HCT116 (cell line): ENCODE results near the gene SETDB1. TPM values are rescaled to one million over a fixed set of nuclear protein-coding genes. Genes with fewer than 3 reads are reported as not detected.

Experiments
- ATAC-seq: fragments of 200-7000 bp; cut with Tn5 transposase; 2 replicates; pipeline ENCODE4 v1.9.1; 2020; ENCODE audit warnings: mild to moderate bottlenecking, moderate library complexity
- BruUV-seq: library from RNA; stranded (reverse); fragments of 400-500 nt; replicated peaks from 2 replicates; lab custom pipeline; 2021; lab: Mats Ljungman, UMichigan
- CTCF ChIA-PET: fragments of 300-600 bp; sonication (Branson Sonifier 250); formaldehyde crosslinking; loops from one replicate; lab custom pipeline; 2021; ENCODE audit warnings: antibody characterized with exemption; lab: Charles Lee
- POLR2A ChIA-PET: fragments of 300-600, 350-600 bp; sonication (Branson Sonifier 250); formaldehyde crosslinking; loops from one replicate; lab custom pipeline; 2021; ENCODE audit warnings: antibody characterized with exemption; lab: Charles Lee
- RAD21 ChIA-PET, 2 experiments: fragments of 300-600 bp; sonication (Branson Sonifier 250); formaldehyde crosslinking; loops; one replicate each; lab custom pipeline; 2023; ENCODE audit warnings: low total read pairs in 2 of 2; ENCODE audit not compliant: uncharacterized antibody in 2 of 2, unreplicated experiment in 2 of 2, low non-redundant PET in 1 of 2; lab: Charles Lee
- DNase-seq: peaks from one replicate; pipeline ENCODE4 v3.0.0-alpha.2; 2010; ENCODE audit warnings: low read depth, low spot score
- H2AFZ ChIP-seq: fragments of 200-600 bp; shearing (Covaris generic), sonication (generic); 2 replicates; pipeline ENCODE4 v1.6.1; 2017; ENCODE audit warnings: low read depth, mixed run types, mixed read lengths, antibody characterized with exemption, low read length; ENCODE audit not compliant: poor library complexity, severe bottlenecking
- H3K27ac ChIP-seq: 2 replicates; pipeline ENCODE4 v1.5.1; 2012; ENCODE audit warnings: low read depth, low read length
- H3K27me3 ChIP-seq: fragments of 200-600 bp; sonication (generic); 2 replicates; pipeline ENCODE4 v1.6.1; 2016; ENCODE audit warnings: mixed run types, low read length, mixed read lengths; ENCODE audit not compliant: insufficient read depth
- H3K36me3 ChIP-seq, 2 experiments: fragments of 200-500 bp in 1 of 2; fragments of 200-600 bp in 1 of 2; sonication (Bioruptor generic) in 1 of 2; sonication (generic) in 1 of 2; 2 replicates each; pipeline versions ENCODE4 v1.5.1 to v1.6.1; 2014 to 2016; ENCODE audit warnings: low read length in 2 of 2, inconsistent platforms in 1 of 2, mixed read lengths in 1 of 2, mixed run types in 1 of 2; ENCODE audit not compliant: insufficient read depth in 2 of 2, control insufficient read depth in 1 of 2
- H3K4me1 ChIP-seq, 2 experiments: fragments of 200-600 bp in 1 of 2; sonication (generic) in 1 of 2; 2 replicates each; pipeline versions ENCODE4 v1.5.1 to v1.6.1; 2012 to 2017; ENCODE audit warnings: low read length in 2 of 2, inconsistent platforms in 1 of 2, mild to moderate bottlenecking in 1 of 2, mixed read lengths in 1 of 2, mixed run types in 1 of 2, moderate library complexity in 1 of 2; ENCODE audit not compliant: insufficient read depth in 2 of 2, control insufficient read depth in 1 of 2
- H3K4me2 ChIP-seq: fragments of 200-600 bp; sonication (generic); 2 replicates; pipeline ENCODE4 v1.6.1; 2017; ENCODE audit warnings: mixed run types, low read length, mixed read lengths
- H3K4me3 ChIP-seq, 2 experiments: fragments of 200-600 bp in 1 of 2; sonication (generic) in 1 of 2; replicated peaks in 1 of 2; 2 replicates each; pipeline ENCODE4 v1.5.1; 2011 to 2016; ENCODE audit warnings: low read length in 2 of 2, control low read depth in 1 of 2, low read depth in 1 of 2, mild to moderate bottlenecking in 1 of 2, mixed read lengths in 1 of 2, mixed run types in 1 of 2
- H3K79me2 ChIP-seq: fragments of 200-600 bp; sonication (generic); 2 replicates; pipeline ENCODE4 v1.6.1; 2017; ENCODE audit warnings: mild to moderate bottlenecking, mixed run types, low read length, moderate library complexity, mixed read lengths; ENCODE audit not compliant: insufficient read depth
- H3K9ac ChIP-seq: fragments of 200-600 bp; sonication (generic); 2 replicates; pipeline ENCODE4 v1.6.1; 2016; ENCODE audit warnings: low read length, mixed read lengths
- H3K9me2 ChIP-seq: fragments of 200-600 bp; sonication (generic), shearing (Covaris generic); 2 replicates; pipeline ENCODE4 v1.6.1; 2017; ENCODE audit warnings: mixed run types, mild to moderate bottlenecking, moderate library complexity; ENCODE audit not compliant: insufficient read depth
- H3K9me3 ChIP-seq, 2 experiments: fragments of 200-500 bp in 1 of 2; fragments of 200-600 bp in 1 of 2; sonication (Bioruptor generic) in 1 of 2; sonication (generic) in 1 of 2; 2 replicates each; pipeline ENCODE4 v1.6.1; 2014 to 2017; ENCODE audit warnings: low read length in 2 of 2, mixed read lengths in 2 of 2, inconsistent platforms in 1 of 2, low read depth in 1 of 2, mild to moderate bottlenecking in 1 of 2, mixed run types in 1 of 2, moderate library complexity in 1 of 2; ENCODE audit not compliant: control insufficient read depth in 1 of 2, insufficient read depth in 1 of 2
- H4K20me1 ChIP-seq: fragments of 200-600 bp; sonication (generic), shearing (Covaris generic); 2 replicates; pipeline ENCODE4 v1.6.1; 2017; ENCODE audit warnings: mixed run types, mild to moderate bottlenecking, moderate library complexity; ENCODE audit not compliant: insufficient read depth
- CEBPB ChIP-seq: IDR thresholded peaks from 2 replicates; pipeline ENCODE4 v1.6.1; 2012; ENCODE audit warnings: low read depth
- EGR1 ChIP-seq: IDR thresholded peaks from 2 replicates; pipeline ENCODE4 v1.6.1; 2012; ENCODE audit warnings: low read depth
- ELF1 ChIP-seq: IDR thresholded peaks from 2 replicates; pipeline ENCODE4 v1.6.1; 2012; ENCODE audit warnings: low read depth, borderline replicate concordance
- EZH2 ChIP-seq: fragments of 200-600 bp; sonication (generic); IDR thresholded peaks from 2 replicates; pipeline ENCODE4 v1.6.1; 2017; ENCODE audit warnings: antibody characterized with exemption, mixed run types
- EZH2phosphoT487 ChIP-seq: fragments of 200-600 bp; IDR thresholded peaks from 2 replicates; pipeline ENCODE4 v1.6.1; 2018; ENCODE audit warnings: antibody characterized with exemption, borderline replicate concordance
- FOSL1 ChIP-seq: IDR thresholded peaks from 2 replicates; pipeline ENCODE4 v1.6.1; 2012; ENCODE audit warnings: low read depth
- POLR2A ChIP-seq: IDR thresholded peaks from 2 replicates; pipeline ENCODE4 v1.7.0; 2011; ENCODE audit warnings: borderline replicate concordance; ENCODE audit not compliant: insufficient read depth, insufficient read length; ENCODE audit errors: extremely low read depth
- POLR2AphosphoS5 ChIP-seq: IDR thresholded peaks from 2 replicates; pipeline ENCODE4 v1.6.1; 2011; ENCODE audit warnings: mild to moderate bottlenecking, low read depth, low read length, moderate library complexity
- RAD21 ChIP-seq: IDR thresholded peaks from 2 replicates; pipeline ENCODE4 v1.6.1; 2012; ENCODE audit warnings: low read depth, mild to moderate bottlenecking
- SIN3A ChIP-seq: IDR thresholded peaks from 2 replicates; pipeline ENCODE4 v1.6.1; 2012; ENCODE audit warnings: low read depth
- SP1 ChIP-seq: IDR thresholded peaks from 2 replicates; pipeline ENCODE4 v1.6.1; 2012; ENCODE audit warnings: low read depth
- TCF7L2 ChIP-seq: IDR thresholded peaks from 2 replicates; pipeline ENCODE4 v1.7.0; 2011; ENCODE audit warnings: borderline replicate concordance, inconsistent platforms; ENCODE audit not compliant: insufficient read depth, insufficient read length; ENCODE audit errors: extremely low read depth
- YY1 ChIP-seq: IDR thresholded peaks from 2 replicates; pipeline ENCODE4 v1.6.1; 2011; ENCODE audit warnings: low read length, low read depth, moderate library complexity, mild to moderate bottlenecking; ENCODE audit not compliant: insufficient replicate concordance; ENCODE audit errors: extremely low read depth
- ZFX ChIP-seq: fragments of 450-650 bp; IDR thresholded peaks from 2 replicates; pipeline ENCODE4 v1.6.1; 2017
- ZNF274 ChIP-seq: fragments of 200-500 bp; sonication (Bioruptor generic); IDR thresholded peaks from 2 replicates; pipeline ENCODE4 v1.6.1; 2014; ENCODE audit warnings: mild to moderate bottlenecking, low read depth, low read length, inconsistent platforms
- intact Hi-C: fragments of 100-400 bp; cut with micrococcal nuclease; formaldehyde crosslinking; loops from 2 replicates; pipeline ENCODE4 v1.10.0; 2022
- total RNA-seq: library from RNA; stranded (reverse); gene quantifications from one replicate; pipeline ENCODE4 v1.2.1, GENCODE V29; 2021; ENCODE audit not compliant: unreplicated experiment
- TF ChIP-seq, protein P1 (sequence below): IDR thresholded peaks from 2 replicates; pipeline ENCODE4 v1.6.1; 2012; ENCODE audit warnings: low read depth
- TF ChIP-seq, protein P2 (sequence below): IDR thresholded peaks from 2 replicates; pipeline ENCODE4 v1.6.1; 2012
- TF ChIP-seq, protein P3 (sequence below): IDR thresholded peaks from 2 replicates; pipeline ENCODE4 v1.6.1; 2012

SETDB1 gene
- total RNA-seq, 1 experiment from 2014 or later: 54.3 TPM

DNA sequence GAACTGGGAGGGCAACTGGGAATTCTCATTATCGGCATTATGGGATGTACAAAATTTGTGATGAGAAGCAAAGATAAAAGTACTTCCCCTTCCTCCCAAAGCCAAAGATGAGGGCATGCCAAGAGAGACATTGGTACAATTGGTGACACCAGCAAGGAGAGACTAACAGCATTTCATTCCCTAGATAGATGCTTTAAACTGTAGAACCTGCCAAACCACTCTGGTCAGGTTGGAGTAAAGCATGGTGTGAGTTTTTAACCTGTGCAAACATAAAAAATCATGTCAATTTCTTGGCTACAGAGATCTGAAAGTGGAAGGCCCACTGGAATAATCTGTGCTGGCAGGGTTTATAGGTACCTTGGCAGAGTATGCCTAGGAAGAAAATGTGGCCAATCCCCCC lies 19.8 kb upstream of the SETDB1 start (continued):
- TF ChIP-seq, protein P1, sequence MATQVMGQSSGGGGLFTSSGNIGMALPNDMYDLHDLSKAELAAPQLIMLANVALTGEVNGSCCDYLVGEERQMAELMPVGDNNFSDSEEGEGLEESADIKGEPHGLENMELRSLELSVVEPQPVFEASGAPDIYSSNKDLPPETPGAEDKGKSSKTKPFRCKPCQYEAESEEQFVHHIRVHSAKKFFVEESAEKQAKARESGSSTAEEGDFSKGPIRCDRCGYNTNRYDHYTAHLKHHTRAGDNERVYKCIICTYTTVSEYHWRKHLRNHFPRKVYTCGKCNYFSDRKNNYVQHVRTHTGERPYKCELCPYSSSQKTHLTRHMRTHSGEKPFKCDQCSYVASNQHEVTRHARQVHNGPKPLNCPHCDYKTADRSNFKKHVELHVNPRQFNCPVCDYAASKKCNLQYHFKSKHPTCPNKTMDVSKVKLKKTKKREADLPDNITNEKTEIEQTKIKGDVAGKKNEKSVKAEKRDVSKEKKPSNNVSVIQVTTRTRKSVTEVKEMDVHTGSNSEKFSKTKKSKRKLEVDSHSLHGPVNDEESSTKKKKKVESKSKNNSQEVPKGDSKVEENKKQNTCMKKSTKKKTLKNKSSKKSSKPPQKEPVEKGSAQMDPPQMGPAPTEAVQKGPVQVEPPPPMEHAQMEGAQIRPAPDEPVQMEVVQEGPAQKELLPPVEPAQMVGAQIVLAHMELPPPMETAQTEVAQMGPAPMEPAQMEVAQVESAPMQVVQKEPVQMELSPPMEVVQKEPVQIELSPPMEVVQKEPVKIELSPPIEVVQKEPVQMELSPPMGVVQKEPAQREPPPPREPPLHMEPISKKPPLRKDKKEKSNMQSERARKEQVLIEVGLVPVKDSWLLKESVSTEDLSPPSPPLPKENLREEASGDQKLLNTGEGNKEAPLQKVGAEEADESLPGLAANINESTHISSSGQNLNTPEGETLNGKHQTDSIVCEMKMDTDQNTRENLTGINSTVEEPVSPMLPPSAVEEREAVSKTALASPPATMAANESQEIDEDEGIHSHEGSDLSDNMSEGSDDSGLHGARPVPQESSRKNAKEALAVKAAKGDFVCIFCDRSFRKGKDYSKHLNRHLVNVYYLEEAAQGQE: no peak

DNA sequence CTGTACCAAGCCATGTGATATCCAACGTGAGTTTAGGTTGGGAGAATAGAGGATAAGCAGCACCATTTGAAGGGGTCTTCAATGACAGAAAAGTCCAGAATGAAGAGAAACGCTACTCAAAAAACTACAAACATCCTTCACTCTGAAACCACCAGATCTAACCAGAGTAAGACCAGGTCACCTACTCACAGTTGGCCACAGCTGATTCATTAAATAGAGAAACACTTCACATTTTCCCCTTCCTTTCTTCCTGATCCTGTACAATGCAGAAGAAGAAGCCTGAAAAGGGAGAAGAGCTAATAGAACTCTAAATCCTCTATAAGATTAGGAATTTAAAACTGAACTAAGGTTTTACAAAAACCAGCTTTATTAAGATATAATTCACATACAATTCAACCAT lies 19.4 kb upstream of the SETDB1 start:
- Histone ChIP-seq H3K9ac (no peak overlapping the region), H2AFZ (no peak overlapping the region), H3K9me2 (no peaks in the 10 kb centered on the region), H3K4me2 (no peak overlapping the region), H4K20me1 (no peaks in the 10 kb centered on the region), H3K4me1 (no peaks in the 10 kb centered on the region), H3K4me3 (no peak overlapping the region), H3K27me3 (no peaks in the 10 kb centered on the region), H3K79me2 (no peaks in the 10 kb centered on the region), H3K9me3 (no peaks in the 10 kb centered on the region), H3K27ac (no peak overlapping the region), H3K36me3 (no peaks in the 10 kb centered on the region)
- POLR2A ChIA-PET: no interaction called here
- no peak for ATAC-seq
- DNase-seq: no peak
- CTCF ChIA-PET: interaction anchor here (1.0 kb wide), 1 partner anchor 15 kb away, joined by 3 read pairs; no protein-coding TSS in a partner anchor
- no TSS peak for BruUV-seq
- RAD21 ChIA-PET: no interaction called here
- intact Hi-C loops: no loop called here
- TF ChIP-seq CEBPB (no peak), POLR2A (no peak), SP1 (no peak), RAD21 (no peak), ELF1 (no peak), ZFX (no peak), POLR2AphosphoS5 (no peak), YY1 (no peak), EGR1 (no peak), EZH2 (no peak), TCF7L2 (no peak), EZH2phosphoT487 (no peak), ZNF274 (no peak), SIN3A (no peak), FOSL1 (no peak)
- TF ChIP-seq, protein P1: no peak
- TF ChIP-seq, protein P2, sequence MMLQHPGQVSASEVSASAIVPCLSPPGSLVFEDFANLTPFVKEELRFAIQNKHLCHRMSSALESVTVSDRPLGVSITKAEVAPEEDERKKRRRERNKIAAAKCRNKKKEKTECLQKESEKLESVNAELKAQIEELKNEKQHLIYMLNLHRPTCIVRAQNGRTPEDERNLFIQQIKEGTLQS: no peak
- TF ChIP-seq, protein P3, sequence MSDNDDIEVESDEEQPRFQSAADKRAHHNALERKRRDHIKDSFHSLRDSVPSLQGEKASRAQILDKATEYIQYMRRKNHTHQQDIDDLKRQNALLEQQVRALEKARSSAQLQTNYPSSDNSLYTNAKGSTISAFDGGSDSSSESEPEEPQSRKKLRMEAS: no peak
